SK-N-DZ (cell line): ENCODE data around the gene ATOSB.

Experiments used
- DNase-seq: peaks from one replicate; pipeline ENCODE4 v3.0.0-alpha.2; 2015; ENCODE audit warnings: low spot score

Gene ATOSB

DNA sequence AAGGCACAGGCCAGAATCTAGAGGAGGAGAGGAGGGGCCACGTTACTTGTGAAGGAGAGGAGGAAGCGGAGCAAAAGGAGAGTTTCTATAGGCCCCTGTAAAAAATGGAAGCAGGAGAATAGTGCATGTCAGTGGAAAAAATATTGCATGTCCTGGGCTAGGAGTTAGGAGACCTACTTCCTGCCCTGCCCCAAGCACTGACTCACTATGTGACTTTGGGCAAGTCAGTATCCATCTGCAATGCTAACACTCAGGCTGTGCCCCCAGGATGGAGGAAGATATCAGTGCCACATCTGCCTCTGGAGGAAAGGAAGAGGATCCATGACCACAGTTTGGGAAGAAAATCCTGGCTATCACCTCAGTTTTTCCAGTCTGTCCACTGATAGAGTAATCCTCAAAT, 26.2 kb downstream of the ATOSB start:
- no peak for DNase-seq

GRCh38 chr9:35085078-35085477, 30.6 kb downstream of the ATOSB start:
- DNase-seq, result no peak

DNA sequence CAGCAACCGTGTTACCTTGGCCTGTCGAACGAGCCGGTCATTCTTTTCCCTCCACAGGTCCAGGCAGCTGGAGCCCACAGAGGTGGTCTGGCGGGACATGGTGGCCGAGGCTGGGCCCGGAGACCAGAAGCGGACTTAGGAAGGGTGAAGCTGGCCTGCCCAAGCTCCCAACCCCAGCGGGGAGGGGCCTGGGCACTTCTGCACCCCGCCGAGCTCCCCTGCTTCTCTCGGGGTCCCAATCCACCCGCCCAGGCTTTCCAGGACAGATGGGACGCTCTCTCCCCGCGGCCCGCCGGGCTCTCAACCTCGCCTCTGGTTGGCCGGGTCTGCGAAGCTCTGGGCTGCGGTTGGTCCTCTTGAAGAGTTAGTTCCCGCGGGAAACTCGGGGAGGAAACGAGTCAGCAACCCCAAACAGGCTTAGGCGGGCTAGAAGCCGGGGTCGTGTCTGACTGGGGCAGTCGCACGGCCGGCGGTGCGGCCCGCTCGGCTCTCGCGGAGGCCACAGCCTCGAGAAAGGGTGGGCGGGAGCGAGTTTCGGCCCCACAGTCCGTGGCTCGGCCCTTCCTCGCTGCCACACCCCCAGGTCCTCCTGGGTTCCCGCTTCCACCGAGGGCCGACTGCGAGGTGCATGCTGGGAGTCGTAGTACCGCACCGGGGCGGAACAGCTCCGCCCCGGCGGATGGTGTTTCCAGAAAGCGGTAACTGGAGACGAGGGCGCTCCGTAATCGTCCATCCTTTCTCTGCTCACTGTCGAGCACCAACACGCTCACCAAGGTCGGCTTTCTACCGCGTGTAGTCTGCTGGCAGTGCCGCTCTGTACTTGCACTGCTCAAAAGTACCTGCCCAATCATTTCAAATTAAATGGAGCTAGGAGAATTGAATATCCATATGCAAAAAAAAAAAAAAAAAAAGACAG, 36.0 kb downstream of the ATOSB start, which contains the start of gene FANCG:
TSS of gene FANCG (minus strand) at position 517 of the 916 bp plus-strand sequence. CDS start at position 99, 418 bp downstream.
- DNase-seq, result peak; percentile 95

DNA sequence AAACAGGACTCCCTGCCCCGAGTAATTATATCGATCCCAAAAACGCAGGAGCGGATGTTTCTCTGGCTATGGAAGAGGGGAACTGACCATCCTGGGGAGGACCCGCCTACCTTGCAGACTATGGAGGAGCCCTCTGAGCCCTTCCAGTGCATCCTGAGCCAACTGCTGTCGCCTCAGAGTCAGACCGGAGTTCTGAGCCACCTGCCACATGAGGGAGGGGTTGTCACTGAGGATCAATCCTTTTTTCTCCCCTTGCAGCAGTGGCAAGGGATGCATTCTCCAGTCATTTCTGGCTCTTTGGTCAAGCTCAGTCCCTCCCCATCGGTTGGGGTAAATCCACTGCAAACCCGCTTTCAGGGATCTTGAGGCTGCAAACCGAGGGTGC, 36.6 kb downstream of the ATOSB start:
- DNase-seq, result no peak

DNA sequence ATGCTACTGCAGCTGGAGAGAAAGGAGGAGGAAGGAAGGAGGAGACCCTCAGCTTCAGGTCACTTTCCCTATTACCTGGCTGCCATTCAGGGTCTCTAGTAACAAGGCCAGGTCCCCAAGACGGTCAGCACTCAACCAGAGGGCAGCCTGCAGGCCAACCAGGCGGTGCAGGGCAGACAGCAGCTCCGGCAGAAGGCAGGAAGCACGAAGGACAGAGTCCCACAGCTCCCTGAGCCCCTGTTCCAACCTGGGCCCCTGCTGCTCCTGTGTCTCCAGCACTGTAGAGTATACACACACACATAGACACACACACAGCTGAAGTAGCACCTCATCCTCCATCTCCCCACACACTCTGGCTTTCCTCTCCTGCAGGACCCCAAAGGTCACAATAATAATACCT, 37.6 kb downstream of the ATOSB start:
- no peak for DNase-seq

- DNase-seq, result no peak
Measured at GRCh38 chr9:35076848-35077247, 38.8 kb downstream of the ATOSB start.

DNA sequence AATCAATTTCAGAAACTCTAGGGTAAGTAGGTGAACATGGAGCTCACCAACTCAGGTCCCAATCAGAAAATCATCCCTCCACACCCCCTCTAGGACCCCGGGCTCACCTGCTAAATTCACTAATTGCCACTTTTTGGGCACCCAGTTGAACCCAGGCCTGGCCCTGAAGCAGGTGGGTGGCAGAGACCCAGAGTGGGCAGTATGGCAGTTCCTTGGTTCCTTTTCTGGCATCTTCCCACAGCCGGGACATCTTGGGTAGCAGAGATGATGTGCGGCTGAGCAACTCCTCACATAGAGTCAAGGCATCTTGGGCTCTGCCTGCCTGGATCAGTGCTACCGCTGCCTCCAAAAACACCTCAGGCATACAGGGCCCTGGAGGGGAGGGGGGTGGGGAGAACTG, 40.3 kb downstream of the ATOSB start:
- DNase-seq, result no peak

DNA sequence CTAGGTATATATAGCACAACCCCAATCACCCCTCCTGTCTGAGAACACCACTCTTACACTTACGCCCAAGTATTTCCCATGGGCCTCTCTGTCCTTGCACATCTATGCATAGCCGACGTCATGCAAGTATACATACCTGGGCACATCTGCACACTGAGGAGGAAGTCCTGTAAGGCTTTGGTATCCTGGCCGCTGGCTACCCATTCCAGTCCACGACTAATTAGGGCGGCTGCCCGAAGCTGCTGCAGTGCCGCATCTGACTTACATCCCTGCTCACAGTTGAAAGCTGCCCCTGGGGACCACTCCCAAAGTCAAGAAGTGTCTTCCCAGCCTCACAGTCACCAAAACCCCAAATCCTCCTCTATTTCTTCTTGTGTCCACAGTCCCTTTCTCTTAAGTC, 40.9 kb downstream of the ATOSB start:
- no peak for DNase-seq

DNA sequence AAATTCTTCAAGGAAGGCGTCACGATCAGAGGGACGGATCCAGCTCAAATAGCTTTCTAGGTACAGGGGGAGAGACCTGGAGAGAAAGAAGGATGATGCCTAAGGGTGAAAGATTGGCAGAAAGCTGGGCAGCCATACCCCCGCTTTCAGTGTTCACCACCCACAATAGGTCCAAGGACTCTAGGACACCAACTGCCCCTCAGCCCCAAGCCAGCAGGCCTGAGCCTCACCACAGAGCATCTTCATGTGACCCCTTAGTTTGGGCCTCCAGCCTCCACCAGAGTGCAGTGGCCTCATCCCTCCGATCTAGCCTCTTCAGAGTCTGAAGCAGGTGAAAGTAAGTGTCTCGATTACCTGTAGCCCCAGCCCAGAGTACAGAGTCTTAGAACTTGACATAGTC, 41.5 kb downstream of the ATOSB start:
- DNase-seq, result no peak

DNA sequence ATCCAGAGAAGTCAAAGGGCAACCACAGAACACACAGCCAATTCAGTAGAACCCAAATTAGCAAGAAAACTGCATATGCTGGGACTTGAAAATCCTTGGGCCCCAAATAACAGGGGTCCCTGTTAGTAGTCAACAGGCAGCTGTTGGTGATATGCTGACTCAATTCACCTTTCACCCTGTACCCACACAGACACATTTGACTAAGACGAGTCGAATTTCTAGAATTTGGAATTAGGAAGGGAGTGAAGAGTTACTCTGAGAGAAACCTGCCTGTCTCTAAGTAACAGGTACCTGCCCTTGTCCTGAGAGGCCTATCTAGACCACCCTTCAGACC, 42.4 kb downstream of the ATOSB start:
- DNase-seq, result no peak

DNA sequence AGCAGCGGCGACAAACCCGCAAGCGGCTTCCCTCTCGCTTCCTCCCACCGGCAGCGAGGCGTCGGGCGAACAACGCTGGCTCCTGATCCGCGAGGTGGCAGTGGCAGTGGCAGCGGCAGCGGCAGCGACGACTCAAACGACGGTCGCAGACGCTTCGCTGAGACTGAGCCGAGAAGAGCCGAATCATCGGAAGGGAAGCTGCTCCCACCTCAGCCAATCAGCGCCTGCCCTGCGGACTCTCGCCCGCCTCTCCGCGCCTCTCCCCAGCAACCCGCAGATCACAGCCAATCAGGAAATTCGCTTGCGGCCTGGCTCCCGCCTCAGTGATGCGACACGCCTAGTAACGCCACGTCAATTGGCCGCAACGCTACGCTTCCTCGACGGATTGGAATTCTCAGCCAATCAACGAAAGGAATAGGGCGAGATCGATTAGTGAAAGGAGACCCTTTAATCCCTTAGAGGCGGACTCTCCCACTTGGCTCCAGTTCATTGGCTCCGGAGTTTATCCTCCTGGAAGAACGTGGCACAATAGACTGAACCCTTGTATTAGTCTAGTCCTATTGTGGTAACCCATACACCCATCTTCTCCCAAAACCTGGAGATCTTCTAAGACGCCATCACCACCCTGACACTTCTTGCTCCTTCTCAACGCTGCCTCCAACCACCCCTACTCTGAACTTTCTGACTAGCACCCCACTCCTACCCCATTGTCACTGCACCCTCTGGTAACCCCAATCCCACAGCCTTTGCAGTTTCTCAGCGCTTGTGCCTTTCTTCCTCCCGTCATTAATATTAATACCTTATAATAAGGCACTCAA, 43.0 kb downstream of the ATOSB start, which contains the start of gene VCP:
TSS of gene VCP (minus strand) at position 165 of the 818 bp plus-strand sequence. CDS start 272 bp downstream, outside the sequence.
- DNase-seq, result peak; percentile 100

- DNase-seq, result peak; percentile 82
Measured at GRCh38 chr9:35071814-35072460, 43.7 kb downstream of the ATOSB start.

DNA sequence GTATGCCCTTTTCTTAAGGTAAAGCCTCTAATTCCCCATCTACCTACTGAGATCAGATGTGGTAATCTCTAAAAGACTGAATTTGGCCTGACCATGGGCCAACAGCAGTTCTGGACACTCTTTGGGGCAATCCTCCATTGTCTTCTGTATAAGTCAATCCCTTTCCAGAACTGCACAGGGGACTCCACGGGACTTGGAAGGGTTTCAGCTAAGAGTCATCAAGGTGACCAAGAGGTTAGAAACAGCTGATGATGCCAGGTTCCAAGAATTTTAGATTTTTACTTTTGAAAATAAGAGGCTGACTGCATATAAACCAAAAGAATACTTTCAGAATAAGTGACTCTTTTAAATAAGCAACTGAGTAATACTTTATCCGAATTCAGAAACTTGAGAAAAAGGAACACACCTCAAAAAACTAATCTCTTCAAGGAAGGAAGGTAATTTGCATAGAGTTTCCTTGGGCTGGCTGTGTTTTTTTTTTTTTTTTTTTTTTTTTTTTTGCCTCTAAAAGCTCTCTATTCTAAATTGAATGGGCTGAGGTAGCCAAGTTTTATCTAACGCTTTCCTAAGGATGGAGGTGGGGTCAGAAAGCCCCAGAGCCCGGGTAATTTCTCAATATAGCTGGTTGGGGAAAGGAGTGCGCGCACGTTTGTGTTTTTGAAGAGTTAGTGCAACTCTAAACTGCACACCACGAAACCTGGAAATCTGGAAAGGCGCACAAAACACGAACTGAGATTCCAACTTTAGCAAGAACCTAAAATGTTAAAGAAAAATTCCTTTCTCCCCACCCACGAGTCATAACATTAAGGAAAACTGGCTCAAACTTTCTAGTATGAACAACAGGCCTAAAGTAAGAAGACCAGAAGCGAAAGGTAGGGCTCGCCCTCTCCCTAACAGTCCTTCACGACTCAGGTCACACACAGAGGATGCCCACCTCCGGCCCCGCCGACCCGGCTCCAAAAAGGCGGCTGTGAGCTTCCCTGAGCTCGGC, 44.5 kb downstream of the ATOSB start:
- no peak for DNase-seq

DNA sequence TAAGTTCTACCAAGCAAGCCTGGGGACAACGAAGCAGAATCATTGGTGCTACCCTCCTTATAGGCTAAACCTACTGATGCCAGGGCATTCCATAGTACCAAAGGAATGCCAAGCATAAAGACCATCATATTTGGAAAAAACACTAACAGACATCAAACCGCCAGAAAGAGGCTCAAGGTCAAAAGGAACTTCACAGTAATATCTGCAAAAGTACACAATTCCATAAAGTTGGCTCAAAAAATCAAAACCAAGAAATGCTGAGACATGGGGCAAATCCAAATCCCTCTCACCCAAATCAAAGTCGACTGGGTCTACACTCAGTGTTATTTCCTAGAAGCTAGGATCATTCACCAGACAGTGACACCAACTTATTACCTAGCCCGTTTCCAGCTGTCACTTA, 46.6 kb downstream of the ATOSB start:
- no peak for DNase-seq

DNA sequence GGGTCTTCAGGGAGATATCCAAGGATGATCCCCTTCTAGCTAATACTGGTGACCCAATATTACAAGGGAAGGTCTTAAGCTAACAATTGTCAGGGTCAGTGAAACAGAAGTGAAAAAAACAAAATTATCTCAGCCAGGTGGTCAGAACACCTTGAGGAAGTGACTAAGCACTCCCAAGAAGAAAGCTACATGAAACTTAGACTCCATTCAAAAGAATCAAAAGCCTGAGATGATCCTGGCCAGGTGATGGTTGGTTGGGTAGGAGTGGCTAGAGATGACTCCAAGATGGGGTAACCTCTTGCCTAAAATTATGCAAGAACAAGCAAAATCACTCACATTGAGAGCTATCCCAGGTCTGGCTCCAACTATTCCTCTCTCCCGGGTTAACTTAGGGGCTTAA, 48.6 kb downstream of the ATOSB start:
- no peak for DNase-seq

- no peak for DNase-seq
Measured at GRCh38 chr9:35060548-35061207, 55.0 kb downstream of the ATOSB start.

- no peak for DNase-seq
Measured at GRCh38 chr9:35059438-35059837, 56.2 kb downstream of the ATOSB start.

GRCh38 chr9:35057271-35057620, 58.4 kb downstream of the ATOSB start:
- no peak for DNase-seq

DNA sequence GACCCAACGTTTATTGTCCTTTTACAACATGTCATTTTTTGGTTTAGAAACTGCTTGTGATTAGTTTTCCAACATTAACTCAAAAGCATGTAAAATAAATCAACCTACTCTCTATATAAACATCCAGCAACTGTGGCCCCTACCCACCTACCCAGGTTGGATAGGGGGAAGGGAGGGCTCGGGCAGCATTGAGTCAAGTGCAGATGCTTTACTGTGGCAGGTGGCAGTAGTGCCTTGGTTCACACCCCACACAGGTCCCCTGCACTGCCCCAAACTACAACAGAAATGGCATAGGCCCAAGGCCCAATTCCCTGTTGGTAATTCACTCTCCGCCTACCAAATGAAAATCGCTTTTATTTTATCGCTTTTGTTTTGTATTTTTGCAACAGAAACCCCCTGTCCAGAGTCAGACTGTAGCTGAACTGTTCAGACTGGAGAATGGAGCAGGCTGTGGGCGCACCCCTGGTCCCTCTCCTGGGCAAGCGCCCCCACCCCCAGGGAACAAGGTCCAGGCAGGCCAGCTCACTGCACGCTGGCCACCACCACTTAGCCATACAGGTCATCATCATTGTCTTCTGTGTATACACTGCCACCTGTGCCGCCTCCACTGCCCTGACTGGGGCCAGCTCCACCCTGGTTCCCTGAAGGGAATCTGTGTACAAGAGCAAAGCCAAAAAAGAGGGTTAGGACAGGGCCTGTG, 58.9 kb downstream of the ATOSB start:
- no peak for DNase-seq
